ENCODE data around the gene ABCC3. TPM values are rescaled to one million over a fixed set of nuclear protein-coding genes. Genes with fewer than 3 reads are reported as not detected.

ABCC3 gene
- total and polyA plus RNA-seq, 8 donors = 47.2 to 209 (median 99.7) TPM

DNA sequence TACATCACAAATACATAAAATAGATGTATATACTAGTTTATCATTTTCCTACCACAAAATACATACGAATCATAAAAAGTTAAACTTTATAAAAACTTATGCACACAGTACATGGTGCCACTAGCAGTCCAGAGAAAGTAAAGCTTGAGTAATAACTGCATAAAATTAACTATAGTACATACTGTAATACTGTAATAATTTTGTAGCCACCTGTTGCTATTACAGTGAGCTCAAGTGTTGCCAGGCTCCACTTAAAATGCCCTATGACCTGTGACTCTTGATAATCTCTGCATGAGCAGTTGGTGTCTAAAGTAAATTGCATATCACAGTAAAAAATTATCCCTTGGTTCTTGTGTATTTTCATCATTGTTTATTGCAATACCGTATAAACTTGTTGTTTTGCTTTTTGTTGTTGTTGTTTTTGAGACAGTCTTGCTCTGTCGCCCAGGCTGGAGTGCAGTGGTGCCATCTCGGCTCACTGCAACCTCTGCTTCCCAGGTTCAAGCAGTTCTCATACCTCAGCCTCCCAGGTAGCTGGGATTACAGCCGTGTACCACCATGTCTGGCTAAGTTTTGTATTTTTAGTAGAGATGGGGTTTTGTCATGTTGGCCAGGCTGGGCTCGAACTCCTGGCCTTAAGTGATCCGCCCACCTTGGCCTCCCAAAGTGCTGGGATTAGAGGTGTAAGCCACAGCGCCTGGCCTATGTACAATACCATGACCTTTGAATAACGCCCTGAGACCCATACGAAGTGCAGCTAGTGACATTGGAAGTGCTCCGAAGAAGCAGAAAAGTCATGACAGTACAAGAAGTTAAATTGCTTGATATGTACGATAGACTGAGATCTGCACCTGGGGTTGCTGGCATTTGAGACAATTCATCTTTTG is 91.3 kb downstream of the ABCC3 start:
- no peak for DNase-seq
- Histone ChIP-seq H3K36me3 (no peaks in the 10 kb centered on the region), H3K9me3 (no peaks in the 10 kb centered on the region), H3K4me1 (peaks cover 24 to 81% (median 47%) of the 10 kb centered on the region in 3 donors), H3K27me3 (no peaks in the 10 kb centered on the region), H3K4me3 (no peak overlapping the region), H3K27ac (no peak overlapping the region)
- WGBS, 2 donors = 56 to 57% methylated on average over 12 of the region's 12 CpGs
- peak in 2 of 4 donors; percentile 29 to 36 for ATAC-seq
- FAIRE-seq = no peak
- intact Hi-C loops (cut with DNase I) = no loop called here
- TF ChIP-seq, protein P1, sequence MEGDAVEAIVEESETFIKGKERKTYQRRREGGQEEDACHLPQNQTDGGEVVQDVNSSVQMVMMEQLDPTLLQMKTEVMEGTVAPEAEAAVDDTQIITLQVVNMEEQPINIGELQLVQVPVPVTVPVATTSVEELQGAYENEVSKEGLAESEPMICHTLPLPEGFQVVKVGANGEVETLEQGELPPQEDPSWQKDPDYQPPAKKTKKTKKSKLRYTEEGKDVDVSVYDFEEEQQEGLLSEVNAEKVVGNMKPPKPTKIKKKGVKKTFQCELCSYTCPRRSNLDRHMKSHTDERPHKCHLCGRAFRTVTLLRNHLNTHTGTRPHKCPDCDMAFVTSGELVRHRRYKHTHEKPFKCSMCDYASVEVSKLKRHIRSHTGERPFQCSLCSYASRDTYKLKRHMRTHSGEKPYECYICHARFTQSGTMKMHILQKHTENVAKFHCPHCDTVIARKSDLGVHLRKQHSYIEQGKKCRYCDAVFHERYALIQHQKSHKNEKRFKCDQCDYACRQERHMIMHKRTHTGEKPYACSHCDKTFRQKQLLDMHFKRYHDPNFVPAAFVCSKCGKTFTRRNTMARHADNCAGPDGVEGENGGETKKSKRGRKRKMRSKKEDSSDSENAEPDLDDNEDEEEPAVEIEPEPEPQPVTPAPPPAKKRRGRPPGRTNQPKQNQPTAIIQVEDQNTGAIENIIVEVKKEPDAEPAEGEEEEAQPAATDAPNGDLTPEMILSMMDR (IDR thresholded peaks at IDR 0.05) = no peak

DNA sequence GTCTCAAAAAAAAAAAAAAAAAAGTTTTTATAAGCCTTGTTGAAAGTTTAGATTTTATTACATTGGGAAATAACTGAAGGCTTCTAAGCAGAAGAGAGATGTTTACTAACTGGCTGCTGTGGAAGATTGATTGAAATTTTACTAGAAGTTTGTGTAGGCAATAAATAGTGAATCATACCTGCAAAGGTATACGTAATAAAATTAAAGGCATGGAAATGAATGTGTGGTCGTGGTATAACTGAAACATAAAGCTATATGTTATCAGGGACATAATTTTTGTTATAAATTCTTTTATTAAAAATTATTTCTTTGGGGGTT is 93.4 kb downstream of the ABCC3 start:
- no peak overlapping the region for H3K4me3 ChIP-seq
- WGBS, 2 donors = 63 to 66% methylated on average over 2 of the region's 2 CpGs
- no peaks in the 10 kb centered on the region for H3K9me3 ChIP-seq
- H3K4me1 ChIP-seq = peaks cover 24 to 70% (median 32%) of the 10 kb centered on the region in 3 donors
- H3K27ac ChIP-seq = no peak overlapping the region
- no peak for ATAC-seq
- no peaks in the 10 kb centered on the region for H3K27me3 ChIP-seq
- intact Hi-C loops (cut with DNase I) = no loop called here
- no peak for DNase-seq
- FAIRE-seq = no peak
- TF ChIP-seq, protein P1 (IDR thresholded peaks at IDR 0.05) = no peak
- no peaks in the 10 kb centered on the region for H3K36me3 ChIP-seq

DNA sequence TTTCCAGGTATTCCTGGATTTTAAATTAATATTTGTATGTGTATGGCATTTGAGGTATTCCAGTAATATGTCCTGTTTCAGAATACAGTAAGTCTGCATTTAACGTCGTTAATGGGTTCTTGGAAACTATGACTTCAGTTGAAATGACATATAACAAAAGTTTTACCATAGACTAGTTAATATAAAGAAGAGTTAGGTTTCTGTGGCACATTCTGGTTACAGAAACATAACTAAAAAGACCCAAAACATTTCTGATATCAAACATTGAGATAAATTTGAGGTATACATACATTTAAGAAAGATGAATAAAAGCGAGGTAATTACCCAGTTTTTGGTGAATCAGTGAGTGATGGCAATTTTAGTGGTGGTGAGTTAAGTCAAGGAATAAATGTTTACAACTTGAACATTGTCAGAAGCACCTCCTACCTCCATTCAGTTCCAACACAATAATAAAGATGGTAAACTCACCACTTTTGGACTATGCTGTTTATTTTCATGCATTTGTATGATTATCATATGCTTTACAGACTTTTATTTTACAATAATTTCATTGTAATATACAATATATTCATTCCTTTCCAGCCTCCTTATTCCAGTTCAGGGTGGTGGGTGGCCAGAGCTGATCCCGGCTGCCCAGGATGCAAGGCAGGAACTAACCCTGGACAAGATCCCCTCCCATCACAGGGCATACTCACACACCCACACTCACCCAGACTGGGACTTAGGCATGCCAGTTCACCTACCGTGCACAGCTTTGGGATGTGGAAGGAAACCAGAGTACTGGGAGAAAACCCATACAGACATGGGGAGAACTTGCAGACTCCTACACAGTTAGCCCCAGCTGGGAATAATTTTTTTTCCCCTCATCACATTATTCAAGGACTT is 94.4 kb downstream of the ABCC3 start:
- intact Hi-C loops (cut with DNase I) = no loop called here
- peaks cover 19 to 60% (median 32%) of the 10 kb centered on the region in 3 donors for H3K4me1 ChIP-seq
- H3K9me3 ChIP-seq = no peaks in the 10 kb centered on the region
- H3K36me3 ChIP-seq = no peaks in the 10 kb centered on the region
- DNase-seq (no peak), FAIRE-seq (no peak), ATAC-seq (no peak)
- no peak overlapping the region for H3K27ac ChIP-seq
- H3K4me3 ChIP-seq = no peak overlapping the region
- H3K27me3 ChIP-seq = no peaks in the 10 kb centered on the region
- 60% methylated on average over 5 of the region's 5 CpGs for WGBS, 2 donors
- TF ChIP-seq, protein P1 (IDR thresholded peaks at IDR 0.05) = no peak

DNA sequence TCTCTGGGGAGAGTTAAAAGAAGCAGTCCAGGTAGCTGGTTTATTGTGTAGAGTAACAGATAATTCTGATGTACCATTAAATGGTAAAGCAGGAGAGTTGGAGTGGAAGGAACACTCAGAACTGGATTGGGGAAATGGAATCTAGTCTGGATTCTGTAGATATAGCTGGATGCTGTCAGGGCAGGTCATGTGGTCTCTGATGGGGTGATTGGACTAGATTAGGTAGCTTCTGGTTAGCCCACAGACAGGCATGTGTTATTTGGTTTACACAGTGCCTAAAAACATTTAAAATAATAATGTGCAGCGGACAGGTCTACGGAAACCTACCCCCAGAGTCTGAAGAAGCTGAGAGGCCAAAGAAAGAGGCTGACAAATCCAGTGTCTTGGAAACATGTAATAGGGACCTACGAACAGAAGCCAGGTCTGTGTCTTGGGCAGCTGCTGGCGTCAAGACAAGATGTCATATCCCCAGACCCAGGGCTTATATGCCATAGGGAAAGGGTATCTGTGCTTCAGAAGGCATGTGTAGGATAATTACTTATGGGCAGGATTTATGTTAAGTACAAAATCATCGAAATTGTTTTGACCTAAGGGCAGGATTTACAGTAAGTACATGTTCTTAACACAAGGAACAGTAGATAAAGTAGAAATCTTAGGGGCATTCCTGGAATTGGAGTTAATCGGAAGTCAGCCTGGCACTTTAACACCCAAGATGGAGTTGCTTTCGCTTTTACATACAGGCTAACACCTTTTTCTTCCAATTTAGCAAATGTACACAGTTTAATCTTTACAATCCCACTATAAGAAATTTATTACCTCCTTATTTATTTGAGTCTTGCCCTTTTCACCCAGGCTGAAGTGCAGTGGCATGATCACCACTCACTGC is 97.1 kb downstream of the ABCC3 start:
- intact Hi-C loops (cut with DNase I) = no loop called here
- DNase-seq (no peak), FAIRE-seq (no peak), ATAC-seq (peak in 3 of 4 donors; percentile 33 to 47 (median 38))
- 62 to 66% methylated on average over 7 of the region's 7 CpGs for WGBS, 2 donors
- H3K4me3 ChIP-seq = no peak overlapping the region
- peaks cover 15 to 39% (median 15%) of the 10 kb centered on the region in 3 donors for H3K4me1 ChIP-seq
- H3K27me3 ChIP-seq = no peaks in the 10 kb centered on the region
- H3K36me3 ChIP-seq = no peaks in the 10 kb centered on the region
- H3K27ac ChIP-seq = no peak overlapping the region
- no peaks in the 10 kb centered on the region for H3K9me3 ChIP-seq
- TF ChIP-seq, protein P1 (IDR thresholded peaks at IDR 0.05) = no peak
